Measurements from ENCODE around the gene ESRRA. TPM values are rescaled to one million over a fixed set of nuclear protein-coding genes. Genes with fewer than 3 reads are reported as not detected.

Gene ESRRA
- total and polyA plus RNA-seq, 9 of the 15 experiments (the other 6 are each of a cell fraction or from before 2014, with no cell fraction given): 0.27 to 89.7 (median 23.7) TPM

GRCh38 chr11:64334764-64335735 is 29.7 kb downstream of the ESRRA start (continued):
- TF ChIP-seq ZMIZ1 (IDR thresholded peaks at IDR 0.05; ENCODE audit: low read depth in 2 of 2, low read length in 2 of 2): peak in 1 of 2 experiments; percentile 96; a peak in 2 of 4 replicates
- TF ChIP-seq POLR2A (conservative IDR thresholded peaks at IDR 0.05): no peak
- no peak for TF ChIP-seq RERE (CRISPR knock-in tag; IDR thresholded peaks at IDR 0.05; ENCODE audit: borderline replicate concordance)
- TF ChIP-seq TGIF2 (CRISPR knock-in tag; IDR thresholded peaks at IDR 0.05): no peak
- TF ChIP-seq ZBTB11 (CRISPR knock-in tag; IDR thresholded peaks at IDR 0.05): peak in 1 of 3 experiments; percentile 83; a peak in 2 of 6 replicates
- peak; percentile 64 to 96; a peak in 3 of 4 replicates for TF ChIP-seq RCOR1 (IDR thresholded peaks at IDR 0.05; ENCODE audit: borderline replicate concordance in 1 of 2, low read depth in 2 of 2, low read length in 2 of 2)
- peak; percentile 93 for TF ChIP-seq NBN (IDR thresholded peaks at IDR 0.05; ENCODE audit: low read depth)
- no peak for TF ChIP-seq FOXJ3 (CRISPR knock-in tag; IDR thresholded peaks at IDR 0.05)
- no peak for TF ChIP-seq HDAC6 (IDR thresholded peaks at IDR 0.05; ENCODE audit: low read depth, low read length)
- TF ChIP-seq ZNF444 (CRISPR knock-in tag; IDR thresholded peaks at IDR 0.05): 0 out of 2 replicates have a peak, but pooled peaks have one; percentile 20
- peak; percentile 99 for TF ChIP-seq TCF3 (CRISPR knock-in tag; IDR thresholded peaks at IDR 0.05)
- TF ChIP-seq ARNT (IDR thresholded peaks at IDR 0.05): peak; percentile 85 to 94
- no peak for TF ChIP-seq SAFB (IDR thresholded peaks at IDR 0.05; ENCODE audit: borderline replicate concordance, low read depth, low read length)
